Hematopoietic multipotent progenitor cell treated with erythropoietin and hydrocortisone succinate and interleukin-3 and kit ligand, for 15 days (in vitro differentiated cells): ENCODE measurements around the gene ETNPPL.
"Not testable (repeated sequence)": the region's sequence is repeated elsewhere in the genome, so short reads cannot be mapped to it uniquely, and the experiment has no call there.

Source experiments
- DNase-seq: peaks from one replicate; pipeline ENCODE4 v3.0.0-alpha.2; 2015; ENCODE audit warnings: low spot score

ETNPPL gene

DNA sequence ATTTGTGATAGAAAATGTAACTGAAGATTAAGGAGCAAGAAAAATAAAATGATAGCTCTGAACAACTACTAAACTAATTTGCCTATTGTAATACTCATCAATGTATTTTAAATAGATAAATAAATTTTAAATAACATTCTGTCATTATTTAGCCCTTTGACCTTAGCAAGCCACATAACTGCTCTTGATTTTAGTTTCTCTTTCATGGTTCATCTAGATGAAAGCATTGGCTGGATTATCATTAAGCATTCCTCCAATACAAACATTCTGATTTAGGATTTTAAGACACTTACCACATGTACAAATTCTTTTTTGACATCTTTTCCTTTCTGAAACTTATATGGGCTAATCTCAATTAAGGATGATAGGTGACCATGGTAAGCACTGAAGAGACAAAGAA, 8.5 kb downstream of the ETNPPL start:
- no peak for DNase-seq

DNA sequence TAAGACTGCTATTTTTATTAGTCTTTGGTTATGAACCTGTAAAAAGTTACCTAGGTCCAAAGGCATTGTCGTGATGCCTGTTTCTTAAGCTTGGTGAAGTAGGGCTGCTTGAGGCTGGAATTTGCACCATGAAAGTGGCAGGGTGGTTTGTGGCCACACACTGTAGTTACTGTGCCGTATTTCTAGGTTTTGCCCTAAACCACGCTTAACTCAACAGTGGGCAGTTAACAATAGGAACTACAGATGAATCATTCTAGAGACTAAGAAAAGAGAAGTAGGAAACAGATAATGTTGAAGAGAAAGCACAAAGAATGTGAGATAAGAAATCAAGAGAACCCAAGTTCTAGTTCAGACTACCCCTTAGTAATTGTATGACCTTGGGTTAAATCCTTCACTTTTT, 11.5 kb downstream of the ETNPPL start:
- no peak for DNase-seq

DNA sequence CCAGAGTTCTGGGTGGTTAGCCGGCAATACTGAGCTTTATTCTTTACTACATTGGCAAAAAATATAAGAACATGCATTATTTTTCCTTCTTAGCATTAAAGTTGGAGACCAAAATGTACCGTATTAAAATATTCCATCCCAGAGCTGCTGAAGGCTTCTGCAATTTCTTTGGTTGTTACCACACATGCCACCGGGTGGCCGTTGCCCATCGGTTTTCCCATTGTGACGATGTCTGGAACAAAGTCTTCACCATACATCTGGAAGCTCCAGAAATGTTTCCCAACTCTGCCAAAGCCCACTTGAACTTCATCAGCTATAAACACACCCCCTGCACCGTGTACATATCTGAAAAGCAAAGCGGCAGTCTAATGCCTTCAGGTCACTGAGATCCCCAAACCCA, 13.7 kb downstream of the ETNPPL start:
- DNase-seq = no peak

DNA sequence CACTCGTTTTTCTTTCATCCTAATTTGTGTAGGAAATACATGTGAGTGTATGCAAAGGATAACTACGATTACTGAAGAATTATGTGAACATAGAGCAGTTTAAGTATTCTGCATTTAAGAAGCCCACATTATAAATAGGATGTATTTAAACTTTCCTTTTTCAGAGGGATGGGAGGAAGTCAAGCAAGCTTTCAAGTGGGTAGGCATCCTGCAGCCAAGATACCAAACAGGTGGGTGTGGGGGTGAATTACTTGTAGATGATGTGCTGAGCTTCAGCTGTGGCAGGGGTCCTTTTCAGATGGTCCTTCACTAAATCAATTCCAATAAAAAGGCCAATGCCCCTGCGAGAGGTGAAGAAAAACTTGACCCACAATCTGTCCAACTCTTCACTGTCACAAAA, 16.3 kb downstream of the ETNPPL start:
- no peak for DNase-seq

DNA sequence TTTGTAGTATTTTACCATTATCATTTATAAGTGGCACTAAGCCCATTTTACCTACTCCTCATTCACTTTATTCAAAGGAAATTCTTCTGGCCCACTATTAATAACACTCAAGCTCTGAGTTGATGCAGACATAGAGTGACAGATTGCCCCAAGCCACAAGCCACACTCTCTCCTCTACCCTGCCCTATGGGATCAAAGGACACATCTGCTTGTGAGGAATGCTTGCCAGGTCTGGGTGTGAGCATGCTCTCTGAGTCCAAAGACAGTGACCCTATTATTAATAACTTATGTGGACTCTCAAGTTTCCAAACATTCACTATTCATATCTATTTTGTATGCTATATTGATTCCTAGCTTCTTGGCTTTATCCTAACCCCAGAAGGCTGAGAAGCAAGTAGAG, 18.5 kb downstream of the ETNPPL start:
- DNase-seq = no peak

DNA sequence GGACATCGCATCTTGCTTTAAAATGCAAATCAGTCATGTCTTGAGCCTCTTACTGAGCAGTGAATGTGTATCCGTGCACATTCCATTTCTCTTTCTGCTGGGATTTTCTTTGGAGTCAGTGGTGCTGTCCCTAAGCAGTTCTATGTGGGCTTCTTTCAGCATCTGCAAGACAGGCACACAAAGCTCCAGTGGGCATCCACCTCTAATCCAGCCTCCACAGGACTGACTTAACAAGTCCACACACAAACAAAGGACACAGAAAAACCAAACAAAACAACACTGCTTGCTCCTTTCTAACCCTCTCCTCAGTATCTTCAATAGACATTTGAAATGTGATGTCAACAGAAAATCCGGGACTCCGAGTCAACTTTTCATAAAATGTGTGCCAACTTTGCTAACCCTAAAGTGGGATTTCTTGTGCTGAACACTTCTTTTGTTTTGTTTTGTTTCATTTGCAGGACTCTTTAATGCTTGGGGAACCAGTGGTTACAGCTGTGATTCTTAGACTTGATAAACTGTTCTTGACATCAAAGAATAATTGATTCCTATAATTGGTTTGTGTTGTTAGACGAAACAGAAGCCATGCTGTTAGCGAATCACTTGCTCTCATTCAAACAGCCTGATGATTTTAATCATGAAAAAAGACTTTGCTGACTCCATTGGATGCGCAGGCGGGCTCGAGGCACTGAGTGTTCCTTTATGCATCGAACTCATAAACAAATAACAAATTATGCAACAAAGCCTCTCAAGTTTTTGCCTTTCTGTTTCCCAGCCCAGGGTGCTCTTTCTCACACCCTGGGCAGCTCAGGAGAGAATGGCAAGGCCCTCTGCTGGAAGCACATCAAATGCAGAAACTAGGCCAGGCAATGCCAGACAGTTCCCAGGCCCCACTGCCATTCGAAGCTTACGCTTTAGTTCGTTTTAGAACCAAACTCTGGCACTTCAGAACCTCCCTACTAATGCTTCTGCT, 20.1 kb downstream of the ETNPPL start:
- no peak for DNase-seq

DNA sequence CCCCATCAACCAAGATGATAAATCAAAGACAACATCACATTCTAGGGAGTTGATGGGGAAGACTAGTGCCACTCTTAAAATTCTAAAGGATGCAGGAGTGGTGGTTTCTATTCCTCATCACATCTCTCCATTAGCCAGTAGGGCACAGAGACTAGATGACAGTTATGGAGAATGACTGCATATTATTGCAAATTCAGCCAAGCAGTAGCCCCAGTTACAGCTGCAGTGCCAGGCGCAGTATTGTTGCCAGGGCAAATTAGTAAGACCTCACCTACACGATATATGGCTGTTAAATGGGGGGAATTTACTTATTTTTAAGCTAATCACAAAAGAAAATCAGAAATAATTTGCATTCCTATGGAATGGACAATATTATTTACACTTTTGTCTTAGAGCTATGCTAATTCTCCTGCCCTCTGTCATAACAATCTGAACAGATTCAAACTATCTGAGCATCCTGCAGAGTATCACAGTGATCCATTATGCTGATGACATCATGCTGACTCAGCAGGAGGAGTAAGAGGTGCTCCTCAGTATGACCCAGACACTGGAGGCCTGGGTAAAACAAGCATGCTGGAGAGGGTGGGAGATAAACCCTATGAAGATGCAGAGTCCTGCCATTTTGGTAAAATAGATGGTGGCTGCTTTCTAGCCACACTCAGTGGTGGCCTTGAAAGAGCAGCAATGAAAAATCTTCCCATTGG, 24.7 kb downstream of the ETNPPL start:
- no peak for DNase-seq

DNA sequence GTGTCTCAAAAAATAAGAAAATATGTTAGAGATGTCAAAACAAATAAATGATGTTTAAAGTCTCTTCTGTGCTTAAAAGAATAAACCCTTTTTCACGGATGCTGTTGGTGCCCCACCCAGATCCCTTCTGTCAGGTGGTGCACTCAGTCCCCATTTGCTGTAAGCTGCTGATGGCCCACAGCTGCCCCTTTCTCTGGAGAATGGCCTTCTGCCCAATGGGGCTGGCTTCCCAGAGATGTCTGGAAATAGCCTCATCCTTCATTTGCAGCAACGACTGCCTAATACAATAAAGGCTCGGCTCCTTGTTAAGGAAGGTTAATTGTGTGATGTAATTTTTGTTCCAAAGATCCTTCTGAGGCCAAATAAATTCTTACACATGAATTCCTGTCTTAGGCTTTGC, 31.8 kb downstream of the ETNPPL start:
- DNase-seq = no peak

DNA sequence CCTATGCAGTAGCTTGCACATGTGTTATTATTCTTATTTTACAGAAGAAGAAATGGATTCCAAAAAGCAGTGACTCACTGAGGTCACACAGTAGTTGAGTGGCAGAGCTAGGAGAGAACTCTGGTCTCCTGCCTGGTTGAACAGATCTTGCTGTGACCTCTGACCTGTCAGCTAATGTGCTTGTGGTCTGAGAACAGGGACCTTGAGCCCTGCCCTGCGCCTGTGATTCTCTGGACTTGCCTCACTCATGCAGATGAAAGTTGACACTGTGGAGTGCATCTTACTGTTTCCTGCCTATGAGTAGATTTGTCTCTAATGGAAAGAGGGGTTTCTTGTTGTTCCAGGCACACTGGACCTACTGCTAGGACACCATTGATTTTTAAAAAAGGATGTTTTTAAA, 32.3 kb downstream of the ETNPPL start:
- no peak for DNase-seq

DNA sequence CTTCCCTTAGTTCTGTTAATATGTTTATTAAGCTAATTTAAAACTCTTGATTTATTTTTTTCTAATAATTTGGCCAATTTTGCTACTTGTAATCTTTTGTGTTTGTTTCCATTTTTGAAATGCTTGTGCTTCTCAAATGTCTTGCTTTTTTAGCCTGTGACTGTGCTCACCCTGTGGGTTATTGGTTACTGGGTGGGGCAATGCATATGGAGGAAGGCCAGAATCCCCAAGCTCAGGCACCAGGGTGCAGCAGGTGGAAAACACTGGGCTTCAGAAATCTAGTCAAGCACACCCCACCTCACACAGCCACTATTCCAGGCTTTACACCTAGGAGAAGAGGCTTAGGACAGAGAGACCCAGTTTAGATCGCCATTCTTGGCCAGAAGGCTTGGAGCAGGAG, 33.1 kb downstream of the ETNPPL start:
- no peak for DNase-seq

DNA sequence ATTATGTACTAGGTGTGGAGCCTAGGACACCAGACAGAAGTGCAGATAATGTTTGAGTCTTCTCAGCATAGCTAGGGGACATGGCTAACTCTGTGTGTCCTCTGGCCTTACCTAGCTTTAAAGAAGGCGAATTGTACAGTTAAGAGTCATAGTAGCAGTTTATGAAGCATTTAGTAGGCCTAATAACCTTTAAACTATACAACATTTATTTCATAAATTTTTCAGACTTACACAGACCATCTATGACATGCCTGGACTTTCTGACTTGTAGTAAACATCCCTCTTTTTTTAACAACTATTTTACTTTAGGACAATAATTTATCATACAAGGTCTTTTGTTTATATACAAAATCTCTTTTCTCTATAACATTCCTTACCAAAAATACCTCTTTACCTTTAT, 37.4 kb downstream of the ETNPPL start:
- no peak for DNase-seq

DNA sequence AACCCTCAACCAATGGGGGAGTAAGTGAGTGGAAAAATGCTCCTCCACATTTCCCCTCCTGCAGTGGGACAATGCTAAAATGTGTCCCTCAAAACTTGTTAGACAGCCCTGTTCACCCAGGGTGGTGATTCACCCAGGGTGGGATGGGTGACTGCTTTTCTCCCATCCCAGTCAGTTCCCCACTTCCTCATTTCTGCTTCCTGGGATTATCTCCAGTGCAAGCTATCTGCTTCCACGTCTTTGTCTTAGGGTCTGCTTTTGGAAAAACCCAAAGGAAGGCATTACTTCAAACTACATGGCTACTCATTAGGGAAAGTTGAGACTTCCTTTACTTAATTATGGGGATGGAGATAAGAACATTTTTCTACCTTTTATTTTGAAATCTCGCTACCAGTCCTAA, 45.5 kb downstream of the ETNPPL start:
- no peak for DNase-seq

DNA sequence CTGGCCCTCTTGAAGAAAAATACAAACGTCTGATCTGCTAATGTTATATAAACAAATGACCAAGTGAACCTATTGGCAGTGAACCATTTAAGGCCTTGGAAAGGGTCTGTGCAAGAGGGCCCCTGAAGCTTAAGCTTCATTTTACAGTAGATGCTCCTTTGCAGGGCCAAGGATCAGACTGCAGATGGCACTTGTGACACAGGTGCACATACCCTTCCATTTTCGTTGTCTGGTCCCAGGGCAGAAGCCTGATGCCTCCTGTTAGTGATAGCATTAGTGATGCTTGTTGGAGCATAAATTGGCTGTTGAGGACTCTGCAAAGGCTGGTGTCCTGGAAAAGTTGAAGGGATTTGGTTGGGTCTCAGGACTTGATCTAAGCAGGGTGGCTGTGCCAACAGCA, 46.5 kb downstream of the ETNPPL start:
- no peak for DNase-seq

DNA sequence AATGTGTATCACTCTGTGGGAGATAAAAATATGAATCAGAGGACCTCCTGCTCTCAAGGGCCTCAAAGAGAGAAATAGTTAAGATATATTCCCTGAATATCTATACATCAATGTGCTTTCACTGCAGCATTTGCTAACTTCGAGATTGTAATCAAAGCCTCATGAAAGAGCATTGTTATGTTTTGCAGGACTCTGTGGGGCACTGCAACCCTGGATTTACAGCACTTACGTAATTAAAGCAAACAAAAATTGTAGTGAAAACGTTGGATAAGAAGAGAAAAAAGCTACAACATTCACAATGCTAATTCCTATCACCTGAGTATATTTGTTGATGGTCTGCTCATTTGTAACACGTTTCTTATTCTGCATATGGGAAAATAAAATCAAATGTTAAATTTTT, 48.0 kb downstream of the ETNPPL start:
- DNase-seq = no peak

DNA sequence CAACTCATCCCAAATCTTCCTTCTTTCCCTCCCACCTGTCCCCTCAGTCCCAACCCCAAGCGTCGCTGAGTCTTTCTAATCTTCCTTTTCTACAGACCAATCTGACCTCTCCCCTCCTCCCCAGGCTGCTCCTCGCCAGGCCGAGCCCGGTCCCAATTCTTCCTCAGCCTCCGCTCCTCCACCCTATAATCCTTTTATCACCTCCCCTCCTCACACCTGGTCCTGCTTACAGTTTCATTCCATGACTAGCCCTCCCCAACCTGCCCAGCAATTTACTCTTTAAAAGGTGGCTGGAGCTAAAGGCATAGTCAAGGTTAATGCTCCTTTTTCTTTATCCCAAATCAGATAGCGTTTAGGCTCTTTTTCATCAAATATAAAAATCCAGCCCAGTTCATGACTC, 52.3 kb downstream of the ETNPPL start:
- not testable (repeated sequence) for DNase-seq

DNA sequence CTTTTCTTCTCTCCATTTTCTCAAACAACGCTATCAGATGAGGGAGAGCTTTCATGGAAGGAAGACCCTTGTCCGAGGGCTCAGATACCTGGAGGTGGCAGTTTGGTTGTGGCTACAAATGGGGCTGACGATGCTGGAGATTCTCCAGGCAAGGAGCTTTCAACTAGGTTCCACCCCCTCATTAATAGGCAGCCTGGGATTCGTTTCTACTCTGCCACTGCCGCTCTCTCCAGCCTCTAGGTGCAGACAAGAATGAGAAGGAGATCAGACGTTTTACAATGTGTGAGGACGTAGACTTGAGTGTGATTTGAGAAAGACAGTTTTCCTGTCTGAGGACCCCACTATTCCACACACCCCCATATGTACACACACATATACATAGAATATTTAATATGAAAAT, 53.1 kb downstream of the ETNPPL start:
- DNase-seq = no peak

DNA sequence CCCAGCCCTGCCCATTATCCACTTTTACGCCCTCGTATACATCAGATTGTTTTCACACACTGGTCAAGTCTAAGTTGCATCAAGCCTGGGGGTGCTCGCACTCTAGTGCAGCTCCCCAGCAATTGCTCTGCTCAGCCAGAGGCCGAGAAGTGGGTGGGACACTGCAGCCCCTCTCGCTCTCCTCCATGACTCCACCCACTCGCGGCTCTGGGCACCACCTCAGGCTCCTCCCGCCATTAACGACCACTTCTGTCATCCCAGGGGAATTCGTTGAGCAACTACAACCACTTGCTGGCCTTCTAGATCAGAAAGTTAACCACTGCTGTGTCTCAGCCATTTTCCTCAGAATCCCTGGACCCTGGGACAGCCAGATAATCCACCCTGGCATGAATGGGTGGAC, 53.6 kb downstream of the ETNPPL start:
- no peak for DNase-seq

DNA sequence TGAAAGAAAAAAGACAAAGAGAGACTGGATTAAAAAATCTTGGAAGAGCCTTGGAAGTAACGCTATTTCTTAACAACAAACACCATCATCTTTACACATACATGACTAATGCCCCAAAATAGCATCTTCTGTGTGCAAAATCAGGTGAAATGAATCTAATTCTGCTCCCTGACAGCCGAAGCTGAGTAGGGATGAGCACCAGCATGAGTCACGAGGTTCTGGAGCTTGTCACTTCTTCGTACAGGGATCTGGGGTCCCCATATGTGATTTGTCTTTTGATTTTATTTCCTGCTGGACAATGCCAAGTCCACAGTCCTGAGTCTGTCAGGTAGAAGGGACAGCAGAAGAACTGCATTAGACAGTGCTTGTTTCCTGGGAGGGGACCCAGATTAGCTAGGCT, 56.6 kb downstream of the ETNPPL start:
- DNase-seq = no peak

DNA sequence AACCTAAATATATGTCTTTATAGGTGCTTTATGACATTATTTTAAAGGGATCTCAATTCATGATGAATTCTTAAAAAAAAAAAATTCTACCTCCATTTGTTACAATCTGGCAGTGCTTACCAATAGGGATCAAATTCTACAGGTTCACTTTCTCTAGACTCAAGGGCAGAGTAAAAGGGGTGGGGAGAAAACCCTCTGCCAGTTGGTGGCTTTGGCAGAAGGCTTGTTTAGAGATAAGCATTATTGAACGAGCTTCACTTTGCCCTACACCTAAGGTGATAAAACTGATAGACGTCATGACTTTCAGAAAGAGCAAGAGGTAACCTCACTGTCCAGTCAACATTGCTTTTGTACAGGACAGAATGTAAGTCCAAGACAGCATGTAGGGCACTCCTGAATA, 58.9 kb downstream of the ETNPPL start:
- no peak for DNase-seq

DNA sequence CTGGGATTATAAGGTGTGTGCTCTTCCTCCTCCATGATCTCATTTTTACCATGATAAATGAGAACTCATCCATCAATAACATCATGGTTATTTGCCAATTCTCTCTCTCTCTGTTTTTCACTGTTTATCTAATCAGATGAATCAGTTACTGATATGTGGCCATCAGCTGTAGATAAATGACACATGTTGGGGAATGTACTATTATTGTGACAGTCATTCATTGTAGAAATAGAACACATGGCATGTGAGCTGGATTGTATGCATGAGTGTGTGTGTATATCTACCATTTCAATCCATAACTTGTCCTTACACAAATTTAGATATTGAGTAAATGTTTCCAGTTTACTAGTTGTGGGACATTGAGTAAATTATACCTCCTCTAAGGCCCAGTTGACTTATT, 59.5 kb downstream of the ETNPPL start:
- no peak for DNase-seq

DNA sequence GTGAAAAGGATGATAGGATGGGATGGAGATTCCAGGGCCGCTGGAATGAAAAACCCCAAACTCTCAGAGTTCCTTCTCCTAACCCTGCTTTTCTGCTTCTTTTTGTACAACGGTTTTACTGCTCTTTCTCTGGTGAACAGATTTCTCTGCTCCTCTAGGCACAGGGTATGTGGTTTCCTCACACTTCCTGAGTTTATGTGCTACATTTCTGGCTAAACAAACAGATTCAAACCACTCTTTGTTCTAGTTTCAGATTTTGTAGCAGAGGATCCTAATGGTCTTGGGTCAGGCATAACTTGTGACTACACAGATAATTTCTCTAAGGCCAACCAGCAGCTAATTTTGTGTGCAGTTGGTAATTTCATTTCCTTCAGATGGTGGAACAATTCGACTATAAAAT, 59.9 kb downstream of the ETNPPL start:
- no peak for DNase-seq

DNA sequence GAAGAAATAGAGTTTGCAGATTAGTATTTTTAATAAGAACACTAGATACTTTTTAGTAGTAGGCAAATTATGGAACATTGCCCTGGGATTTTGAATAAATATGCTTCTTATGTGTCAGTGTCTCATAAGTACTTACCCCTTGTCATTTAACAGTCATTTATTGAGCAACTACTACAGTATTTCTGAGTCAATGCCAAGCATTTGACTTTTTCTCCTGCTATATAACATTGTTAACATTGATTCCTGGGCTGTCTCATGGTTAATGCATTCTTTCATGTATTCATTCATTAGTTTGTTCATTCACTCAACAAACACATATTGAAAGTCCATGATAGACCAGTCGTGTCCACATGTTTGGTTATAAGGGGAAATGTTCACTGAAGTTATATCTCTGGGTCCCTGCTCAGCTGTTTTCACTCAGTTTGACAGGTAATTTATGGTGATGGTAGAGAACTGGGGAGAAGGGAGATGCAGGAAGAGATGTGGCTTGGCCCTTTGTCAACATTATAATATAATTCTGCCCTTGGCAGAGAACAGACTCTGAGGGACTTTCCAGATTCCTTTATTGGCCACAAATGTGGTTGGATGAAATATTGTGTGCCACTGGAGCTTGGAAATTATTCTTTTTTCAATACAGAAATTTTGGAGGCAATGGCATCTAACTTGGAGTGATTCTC, 62.6 kb downstream of the ETNPPL start:
- no peak for DNase-seq

DNA sequence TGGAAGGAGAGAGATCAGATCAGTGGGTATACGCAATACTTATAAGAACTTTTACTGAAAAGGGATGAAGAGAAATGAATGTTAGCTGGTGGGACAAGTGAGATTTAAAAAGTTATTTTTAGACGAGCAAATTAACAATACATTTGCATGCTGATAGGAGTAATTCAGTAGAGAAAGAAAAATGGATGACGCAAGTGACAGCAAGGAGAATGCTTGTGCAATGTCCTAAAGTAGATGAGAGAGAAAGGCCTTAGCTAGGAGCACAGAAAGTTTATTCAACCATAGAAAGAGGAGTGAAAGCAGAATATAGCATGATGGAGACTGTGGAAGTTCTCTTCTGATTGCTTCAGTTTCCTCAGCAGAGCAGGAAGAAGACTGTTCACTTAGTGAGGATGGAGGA, 66.7 kb downstream of the ETNPPL start:
- no peak for DNase-seq
